Measurements from ENCODE around the gene ABCC6. TPM values are rescaled to one million over a fixed set of nuclear protein-coding genes. Genes with fewer than 3 reads are reported as not detected.

ABCC6 gene
- total and polyA plus RNA-seq, 2 of the 13 experiments (the other 11 are each of a cell fraction or from before 2014, with no cell fraction given) = 82.4 to 105 TPM

GRCh38 chr16:16191493-16192167 lies 31.7 kb downstream of the ABCC6 start:
- no peak for ATAC-seq
- BruUV-seq (replicated peaks) = no TSS peak
- Histone ChIP-seq H2AFZ (ENCODE audit: low read length) (no peak overlapping the region), H3K79me2 (ENCODE audit: insufficient read depth, low read length) (no peaks in the 10 kb centered on the region), H3K36me3 (replicated peaks in 1 of 2; ENCODE audit: control insufficient read depth in 1 of 2, insufficient read depth in 2 of 2, low read length in 2 of 2) (peaks cover 49 to 64% of the 10 kb centered on the region in 2 experiments), H3K9me3 (ENCODE audit: low read length) (no peaks in the 10 kb centered on the region), H3K4me2 (ENCODE audit: low read depth, low read length) (no peak overlapping the region), H3K4me1 (ENCODE audit: insufficient read depth, low read length) (no peaks in the 10 kb centered on the region), H3K27ac (ENCODE audit: extremely low read length, insufficient read depth, low read length) (no peak overlapping the region), H3K4me3 (replicated peaks in 1 of 3; ENCODE audit: insufficient read depth in 1 of 3, low read depth in 2 of 3, low read length in 3 of 3) (no peak overlapping the region), H4K20me1 (ENCODE audit: insufficient read depth, low read length) (peaks cover 11% of the 10 kb centered on the region; the same call in 1 of the 2 replicates), H3K9ac (ENCODE audit: insufficient read depth, low read depth, low read length) (no peak overlapping the region), H3K27me3 (ENCODE audit: control insufficient read depth in 1 of 2, insufficient read depth in 2 of 2, low read length in 2 of 2) (no peaks in the 10 kb centered on the region)
- intact Hi-C loops (cut with micrococcal nuclease; ENCODE audit: unreplicated experiment) (no loop called here), in situ Hi-C loops (cut with HindIII; ENCODE audit: extremely low pct_ligation_motif_present, low pct_unique_long_range_greater_than_20kb) (no loop called here)
- POLR2A ChIA-PET = no interaction called here
- CTCF ChIA-PET (ENCODE audit: low intra/inter-chr PET ratio, low total read pairs) = no interaction called here
- no peak for FAIRE-seq
- WGBS (ENCODE audit: low lambda C conversion rate) = 95% methylated on average over 8 of the region's 8 CpGs
- DNase-seq (ENCODE audit: low spot score) = no peak
- TF ChIP-seq MNT (IDR thresholded peaks at IDR 0.05) (peak; percentile 14; the same call in 1 of the 2 replicates), HNRNPK (IDR thresholded peaks at IDR 0.05; ENCODE audit: low read depth, low read length, poor library complexity, severe bottlenecking) (peak; percentile 43), PCBP1 (IDR thresholded peaks at IDR 0.05; ENCODE audit: borderline replicate concordance, low read depth, low read length) (0 out of 2 replicates have a peak, but pooled peaks have one; percentile 29), NBN (conservative IDR thresholded peaks at IDR 0.05) (0 out of 2 replicates have a peak, but pooled peaks have one; percentile 49), FOXA1 (IDR thresholded peaks at IDR 0.05) (0 out of 2 replicates have a peak, but pooled peaks have one; percentile 25), FOXA1 (CRISPR knock-in tag; IDR thresholded peaks at IDR 0.05) (no peak), NFRKB (IDR thresholded peaks at IDR 0.05) (0 out of 2 replicates have a peak, but pooled peaks have one; percentile 48), SIX4 (CRISPR knock-in tag; IDR thresholded peaks at IDR 0.05) (no peak), ZBTB40 (IDR thresholded peaks at IDR 0.05) (0 out of 2 replicates have a peak, but pooled peaks have one; percentile 13), ZBTB40 (CRISPR knock-in tag; IDR thresholded peaks at IDR 0.05) (no peak), NONO (IDR thresholded peaks at IDR 0.05) (0 out of 2 replicates have a peak, but pooled peaks have one; percentile 83), NONO (CRISPR knock-in tag; conservative IDR thresholded peaks at IDR 0.05) (no peak), PLRG1 (conservative IDR thresholded peaks at IDR 0.05) (0 out of 2 replicates have a peak, but pooled peaks have one; percentile 50), ZSCAN25 (CRISPR knock-in tag; IDR thresholded peaks at IDR 0.05) (no peak), SOX6 (IDR thresholded peaks at IDR 0.05) (0 out of 2 replicates have a peak, but pooled peaks have one; percentile 71), SOX6 (CRISPR knock-in tag; IDR thresholded peaks at IDR 0.05) (no peak)

Measured in HepG2 (cell line).